Erythroblast (primary cell): Measurements from ENCODE around the gene SLC6A2.
"Not testable (repeated sequence)": the region's sequence is repeated elsewhere in the genome, so short reads cannot be mapped to it uniquely, and the experiment has no call there.

ENCODE experiments used
- DNase-seq, 2 experiments: peaks; one replicate each; lab custom pipeline; 2025; lab: John Stamatoyannopoulos, UW
- GATA1 ChIP-seq: IDR thresholded peaks from 2 replicates; pipeline ENCODE4 v1.6.1; 2011; ENCODE audit warnings: low read depth, mild to moderate bottlenecking, control low read depth, low read length, moderate library complexity
- POLR2A ChIP-seq: IDR thresholded peaks from 2 replicates; pipeline ENCODE4 v1.6.1; 2011; ENCODE audit warnings: mild to moderate bottlenecking, low read length

Gene SLC6A2

GRCh38 chr16:55655897-55656681 lies at the start of gene SLC6A2:
TSS of gene SLC6A2 (plus strand) at chr16:55655988. CDS start at chr16:55656695, 707 bp downstream.
- no peak for TF ChIP-seq POLR2A
- TF ChIP-seq GATA1, result no peak
- peak in 1 of 2 experiments; percentile 7 for DNase-seq

- TF ChIP-seq GATA1, result no peak
- no peak for TF ChIP-seq POLR2A
- DNase-seq, result no peak
Observed at GRCh38 chr16:55613613-55614335, 42.0 kb upstream of the SLC6A2 start.

- TF ChIP-seq POLR2A, result no peak
- no peak for TF ChIP-seq GATA1
- no peak for DNase-seq
Observed at GRCh38 chr16:55615071-55615470, 40.7 kb upstream of the SLC6A2 start.

- not testable (repeated sequence) for DNase-seq
Observed at GRCh38 chr16:55615670-55616069, 40.1 kb upstream of the SLC6A2 start.

- DNase-seq, result no peak
- TF ChIP-seq POLR2A (no peak), GATA1 (no peak)
Observed at GRCh38 chr16:55621771-55622170, 34.0 kb upstream of the SLC6A2 start.

GRCh38 chr16:55622272-55622671 lies 33.5 kb upstream of the SLC6A2 start:
- TF ChIP-seq POLR2A (no peak), GATA1 (no peak)
- DNase-seq, result no peak

GRCh38 chr16:55622930-55623561 lies 32.7 kb upstream of the SLC6A2 start:
- TF ChIP-seq GATA1 (no peak), POLR2A (no peak)
- peak; percentile 12 to 34 for DNase-seq

- DNase-seq, result no peak
- TF ChIP-seq GATA1, result no peak
- TF ChIP-seq POLR2A, result no peak
Observed at GRCh38 chr16:55623640-55624039, 32.1 kb upstream of the SLC6A2 start.

- TF ChIP-seq POLR2A (no peak), GATA1 (no peak)
- no peak for DNase-seq
Observed at GRCh38 chr16:55624696-55625095, 31.1 kb upstream of the SLC6A2 start.

- no peak for DNase-seq
- TF ChIP-seq POLR2A (no peak), GATA1 (no peak)
Observed at GRCh38 chr16:55625843-55626242, 29.9 kb upstream of the SLC6A2 start.

- TF ChIP-seq GATA1, result no peak
- TF ChIP-seq POLR2A, result no peak
- DNase-seq, result no peak
Observed at GRCh38 chr16:55628306-55628968, 27.4 kb upstream of the SLC6A2 start.

GRCh38 chr16:55630774-55631173 lies 25.0 kb upstream of the SLC6A2 start:
- no peak for DNase-seq
- no peak for TF ChIP-seq POLR2A
- TF ChIP-seq GATA1, result no peak

GRCh38 chr16:55632259-55632658 lies 23.5 kb upstream of the SLC6A2 start:
- TF ChIP-seq POLR2A (no peak), GATA1 (no peak)
- DNase-seq, result no peak
